ENCODE data around the gene PON2. TPM values are rescaled to one million over a fixed set of nuclear protein-coding genes. Genes with fewer than 3 reads are reported as not detected.

PON2 gene
- polyA plus RNA-seq, 1 donor (not counting 4 experiments of a cell fraction or from before 2014, with no cell fraction given) = 98.1 TPM

DNA sequence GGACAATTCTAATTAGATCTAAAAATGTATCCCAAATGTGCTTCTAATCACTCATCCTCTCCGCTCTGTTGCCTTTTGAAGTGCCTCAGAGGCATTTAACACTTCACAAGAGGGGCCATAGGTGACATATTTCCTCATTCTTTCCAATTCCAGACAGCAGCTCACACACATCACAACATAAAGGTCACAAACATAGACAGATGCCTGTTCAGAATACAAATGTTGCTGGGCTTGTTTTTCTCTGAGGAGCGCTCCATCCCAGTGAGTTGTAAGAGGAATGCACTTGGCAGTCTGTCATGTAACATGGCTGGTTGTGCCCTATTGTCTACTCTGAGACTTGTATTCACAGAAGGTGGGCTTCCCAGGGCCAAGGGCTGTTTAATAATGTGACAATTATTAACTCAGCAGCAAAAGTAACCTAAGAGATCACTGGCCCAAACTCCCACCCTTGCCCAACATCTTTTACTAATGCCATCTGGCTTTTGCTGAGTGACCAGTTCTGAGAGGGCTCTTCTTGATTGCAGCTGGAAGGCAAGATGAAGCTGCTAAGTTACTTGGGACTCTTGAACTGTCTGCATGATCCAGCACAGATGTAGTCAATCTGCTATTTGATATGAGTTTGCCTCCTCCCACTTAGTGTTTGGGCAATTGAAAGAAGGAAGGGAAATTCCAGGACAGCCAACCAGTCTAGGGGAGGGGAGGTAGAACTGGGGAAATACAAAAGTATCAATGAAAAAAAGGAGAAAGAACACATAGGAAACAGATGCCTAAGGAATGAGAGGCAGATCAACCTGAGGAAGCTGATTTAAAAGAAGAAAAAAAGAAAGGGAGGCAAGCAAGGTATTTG is 13.6 kb downstream of the PON2 start:
- no peak overlapping the region for H3K4me3 ChIP-seq (ENCODE audit: control insufficient read depth in 2 of 3, extremely low read depth in 1 of 3, insufficient read depth in 2 of 3, low read depth in 1 of 3, low read length in 3 of 3)
- H3K79me2 ChIP-seq (ENCODE audit: control insufficient read depth, insufficient read depth, low read length) = no peaks in the 10 kb centered on the region
- DNase-seq (ENCODE audit: low read depth, low spot score) = no peak

DNA sequence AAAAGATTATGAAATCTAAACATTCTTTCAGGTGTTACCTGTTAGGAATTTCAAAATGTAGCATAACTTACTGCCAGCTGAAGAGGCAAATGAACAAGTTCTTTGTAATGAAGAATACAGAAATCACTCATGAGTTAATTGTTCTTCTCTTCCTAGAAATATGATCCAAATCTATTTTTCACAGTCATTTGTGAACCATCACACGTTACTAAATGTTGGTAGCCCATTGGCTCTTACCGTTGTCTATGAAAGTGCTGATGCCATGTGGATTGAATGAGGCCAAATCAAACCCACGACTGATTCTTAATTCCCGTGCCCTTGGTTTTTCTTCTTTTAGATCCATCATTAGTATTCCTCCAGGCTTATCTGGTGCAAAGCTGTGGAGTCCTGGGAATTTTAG is 22.8 kb downstream of the PON2 start:
- no peak overlapping the region for H3K9ac ChIP-seq (ENCODE audit: control insufficient read depth, extremely low read depth, insufficient read depth, low read length)
- no peak for DNase-seq (ENCODE audit: low read depth, low spot score)
- H2AFZ ChIP-seq (ENCODE audit: control insufficient read depth, low read length) = no peak overlapping the region
- no peak overlapping the region for H3K27ac ChIP-seq (ENCODE audit: control insufficient read depth, insufficient read depth, low read length)
- H4K20me1 ChIP-seq (ENCODE audit: control insufficient read depth, extremely low read depth, insufficient read depth, low read length) = no peaks in the 10 kb centered on the region
- no peak overlapping the region for H3K4me3 ChIP-seq (ENCODE audit: control insufficient read depth in 2 of 3, extremely low read depth in 1 of 3, insufficient read depth in 2 of 3, low read depth in 1 of 3, low read length in 3 of 3)
- no peaks in the 10 kb centered on the region for H3K27me3 ChIP-seq (ENCODE audit: control insufficient read depth, extremely low read depth, insufficient read depth, low read length)
- no peaks in the 10 kb centered on the region for H3K36me3 ChIP-seq (ENCODE audit: control insufficient read depth in 2 of 2, extremely low read depth in 1 of 2, insufficient read depth in 2 of 2, low read length in 2 of 2)
- H3K4me2 ChIP-seq (ENCODE audit: control insufficient read depth, extremely low read depth, insufficient read depth, low read depth, low read length) = no peak overlapping the region
- H3K9me1 ChIP-seq (ENCODE audit: control insufficient read depth, extremely low read depth, insufficient read depth, low read length) = no peaks in the 10 kb centered on the region
- dilution Hi-C loops (cut with MboI; ENCODE audit: extremely low pct_ligation_motif_present, low sequenced_read_pairs) = no loop called here
- H3K4me1 ChIP-seq (ENCODE audit: control insufficient read depth, extremely low read depth, insufficient read depth, low read length) = no peaks in the 10 kb centered on the region
- TF ChIP-seq EZH2 (IDR thresholded peaks at IDR 0.05; ENCODE audit: low read length) = no peak
- no peak for TF ChIP-seq CTCF (optimal IDR thresholded peaks at IDR 0.05 in 1 of 3, IDR thresholded peaks at IDR 0.05 in 1 of 3, conservative IDR thresholded peaks at IDR 0.05 in 1 of 3; ENCODE audit: extremely low read depth in 1 of 3, insufficient read depth in 2 of 3, low read length in 3 of 3)
- FAIRE-seq = no peak
- no peaks in the 10 kb centered on the region for H3K9me3 ChIP-seq (ENCODE audit: control insufficient read depth, low read depth, low read length)
- H3K79me2 ChIP-seq (ENCODE audit: control insufficient read depth, insufficient read depth, low read length) = no peaks in the 10 kb centered on the region

More for the DNA sequence above, 13.6 kb downstream of the PON2 start:
- Histone ChIP-seq H3K27me3 (ENCODE audit: control insufficient read depth, extremely low read depth, insufficient read depth, low read length) (no peaks in the 10 kb centered on the region), H3K4me1 (ENCODE audit: control insufficient read depth, extremely low read depth, insufficient read depth, low read length) (no peaks in the 10 kb centered on the region), H3K4me2 (ENCODE audit: control insufficient read depth, extremely low read depth, insufficient read depth, low read depth, low read length) (no peak overlapping the region), H4K20me1 (ENCODE audit: control insufficient read depth, extremely low read depth, insufficient read depth, low read length) (no peaks in the 10 kb centered on the region), H3K27ac (ENCODE audit: control insufficient read depth, insufficient read depth, low read length) (no peak overlapping the region), H3K36me3 (ENCODE audit: control insufficient read depth in 2 of 2, extremely low read depth in 1 of 2, insufficient read depth in 2 of 2, low read length in 2 of 2) (no peaks in the 10 kb centered on the region), H2AFZ (ENCODE audit: control insufficient read depth, low read length) (no peak overlapping the region), H3K9me1 (ENCODE audit: control insufficient read depth, extremely low read depth, insufficient read depth, low read length) (no peaks in the 10 kb centered on the region), H3K9ac (ENCODE audit: control insufficient read depth, extremely low read depth, insufficient read depth, low read length) (no peak overlapping the region), H3K9me3 (ENCODE audit: control insufficient read depth, low read depth, low read length) (no peaks in the 10 kb centered on the region)
- no peak for FAIRE-seq
- dilution Hi-C loops (cut with MboI; ENCODE audit: extremely low pct_ligation_motif_present, low sequenced_read_pairs) = no loop called here
- TF ChIP-seq CTCF (optimal IDR thresholded peaks at IDR 0.05 in 1 of 3, IDR thresholded peaks at IDR 0.05 in 1 of 3, conservative IDR thresholded peaks at IDR 0.05 in 1 of 3; ENCODE audit: extremely low read depth in 1 of 3, insufficient read depth in 2 of 3, low read length in 3 of 3) (no peak), EZH2 (IDR thresholded peaks at IDR 0.05; ENCODE audit: low read length) (no peak)

Measured in keratinocyte (primary cell).